GM18511 (cell line): ENCODE measurements around the gene TBX6.

Experiments
- ATAC-seq: cut with Tn5 transposase; IDR thresholded peaks from one replicate; pipeline ENCODE4 v1.9.1; 2021; ENCODE audit warnings: mild to moderate bottlenecking, moderate library complexity; ENCODE audit not compliant: unreplicated experiment

The TBX6 gene

DNA sequence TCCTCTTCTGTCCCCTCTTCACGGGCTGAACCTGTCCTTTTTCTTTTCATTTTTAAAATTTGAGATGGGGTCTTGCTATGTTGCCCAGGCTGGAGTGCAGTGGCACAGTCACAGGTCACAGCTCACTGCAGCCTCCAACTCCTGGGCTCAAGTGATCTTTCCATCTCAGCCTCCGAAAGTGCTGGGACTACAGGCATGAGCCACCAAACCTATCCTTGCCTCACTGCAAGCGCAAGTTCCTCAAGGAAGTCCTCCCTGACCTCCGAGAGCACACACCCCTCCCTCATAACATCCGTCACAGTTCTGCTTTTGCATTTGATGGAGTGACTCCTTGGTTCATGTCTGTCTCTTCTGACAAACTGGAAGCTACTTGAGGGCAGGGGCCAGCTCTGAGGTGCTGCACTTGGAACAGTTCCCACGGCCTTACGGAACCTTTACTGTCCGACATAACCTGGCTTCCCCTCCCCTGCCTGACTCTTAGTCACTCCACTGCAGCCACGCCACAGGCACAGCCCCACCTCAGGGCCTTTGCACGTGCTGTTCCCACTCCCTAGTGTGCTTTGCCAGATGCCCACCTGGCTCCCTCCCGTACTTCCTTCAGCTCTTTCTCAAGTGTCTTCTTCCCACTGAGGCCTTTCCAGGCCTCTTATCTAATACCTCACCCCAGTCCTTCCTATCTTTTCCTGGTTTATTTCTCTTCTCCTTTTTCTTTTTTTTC lies 4.4 kb downstream of the TBX6 start:
- no peak for ATAC-seq

DNA sequence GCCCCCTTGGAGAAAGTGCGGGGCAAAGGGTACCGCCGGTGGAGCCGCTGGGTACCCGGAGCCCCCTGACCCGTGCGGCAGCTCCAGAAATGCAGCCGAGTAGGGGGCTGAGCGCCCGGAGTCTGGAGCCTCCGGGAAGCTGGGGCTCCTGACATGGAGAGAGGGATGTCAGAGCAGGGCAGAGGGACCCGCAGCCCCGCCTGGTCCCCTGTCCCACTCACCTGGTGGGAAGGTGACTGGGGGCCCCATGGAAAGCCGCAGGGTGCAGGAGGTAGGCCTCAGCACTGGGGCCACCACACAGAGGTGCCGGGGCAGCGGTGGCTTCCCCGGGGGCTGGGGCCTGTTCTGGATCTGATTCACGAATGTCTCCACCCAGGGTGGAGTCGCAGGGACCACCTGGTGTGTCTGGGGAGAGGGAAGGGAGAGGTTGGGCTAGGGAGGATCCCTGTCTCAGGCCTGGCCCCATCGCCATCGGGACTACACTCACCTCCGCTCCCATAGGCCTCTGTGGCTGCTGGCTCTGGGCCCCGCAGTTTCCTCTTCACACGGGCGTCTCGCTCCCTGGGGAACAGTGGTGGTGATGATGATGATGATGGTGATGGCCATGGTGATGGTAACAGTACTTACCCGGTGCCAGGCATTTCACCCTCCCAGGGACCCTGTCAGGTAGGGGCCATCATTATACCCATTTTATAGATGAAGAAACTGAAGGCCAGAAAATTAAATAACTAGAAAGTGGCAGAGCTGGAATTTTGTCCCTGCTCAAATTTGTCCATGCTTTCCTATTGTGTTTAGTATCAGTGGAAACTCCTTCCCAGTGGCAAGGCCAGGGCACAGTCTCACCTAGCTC lies 5.2 kb downstream of the TBX6 start:
- no peak for ATAC-seq

DNA sequence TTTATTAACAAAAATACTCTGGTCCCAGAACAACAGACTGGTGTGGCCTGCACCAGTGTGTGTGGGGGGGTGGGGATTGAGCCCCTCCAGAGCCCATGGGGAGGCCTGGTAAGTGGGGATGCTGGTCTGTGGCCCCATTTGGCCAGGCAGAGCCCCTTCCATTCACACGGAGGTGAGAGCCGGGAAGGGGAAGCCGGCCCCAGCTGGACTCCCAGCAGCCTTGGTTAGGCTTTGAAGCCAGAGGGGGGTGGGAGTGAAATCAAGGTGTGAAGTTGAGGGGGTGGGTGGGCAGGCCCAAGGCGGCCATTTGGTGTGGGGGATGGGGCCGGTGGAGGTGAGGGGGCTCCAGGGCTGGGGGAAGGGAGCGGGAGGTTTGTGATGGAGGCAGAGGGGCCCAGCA lies 5.9 kb downstream of the TBX6 start:
- no peak for ATAC-seq

DNA sequence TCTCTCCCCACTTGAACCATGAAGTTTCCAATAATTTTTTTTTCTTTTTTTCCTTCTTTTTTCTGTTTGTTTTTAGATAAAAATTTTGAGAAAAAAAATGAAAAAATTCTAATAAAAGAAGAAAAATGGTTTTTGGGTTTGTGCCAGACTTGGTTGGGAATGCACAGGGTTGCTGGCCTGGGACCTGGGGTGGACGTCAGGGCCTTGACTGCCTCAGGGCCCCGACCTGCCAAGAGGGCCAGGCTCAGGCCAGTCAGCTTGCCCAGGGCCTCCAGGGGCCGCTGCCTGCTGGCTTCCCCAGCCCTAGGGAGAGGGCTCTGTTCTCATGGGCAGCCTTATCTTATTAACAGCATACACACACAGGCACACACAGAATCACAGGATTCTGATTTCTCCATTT lies 6.5 kb downstream of the TBX6 start:
- ATAC-seq, result no peak

DNA sequence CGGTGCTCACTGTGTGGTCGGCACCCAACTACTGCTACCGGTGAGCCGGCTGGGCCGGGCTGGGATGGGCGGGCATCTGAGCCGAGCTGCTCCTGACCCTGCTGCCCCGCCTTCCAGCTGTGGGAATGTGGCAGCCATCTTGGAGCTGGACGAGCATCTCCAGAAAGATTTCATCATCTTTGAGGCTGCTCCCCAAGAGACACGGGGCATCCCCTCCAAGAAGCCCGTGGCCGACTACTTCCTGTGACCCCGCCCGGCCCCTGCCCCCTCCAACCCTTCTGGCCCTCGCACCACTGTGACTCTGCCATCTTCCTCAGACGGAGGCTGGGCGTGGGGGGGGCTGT lies 6.9 kb downstream of the TBX6 start:
- no peak for ATAC-seq

DNA sequence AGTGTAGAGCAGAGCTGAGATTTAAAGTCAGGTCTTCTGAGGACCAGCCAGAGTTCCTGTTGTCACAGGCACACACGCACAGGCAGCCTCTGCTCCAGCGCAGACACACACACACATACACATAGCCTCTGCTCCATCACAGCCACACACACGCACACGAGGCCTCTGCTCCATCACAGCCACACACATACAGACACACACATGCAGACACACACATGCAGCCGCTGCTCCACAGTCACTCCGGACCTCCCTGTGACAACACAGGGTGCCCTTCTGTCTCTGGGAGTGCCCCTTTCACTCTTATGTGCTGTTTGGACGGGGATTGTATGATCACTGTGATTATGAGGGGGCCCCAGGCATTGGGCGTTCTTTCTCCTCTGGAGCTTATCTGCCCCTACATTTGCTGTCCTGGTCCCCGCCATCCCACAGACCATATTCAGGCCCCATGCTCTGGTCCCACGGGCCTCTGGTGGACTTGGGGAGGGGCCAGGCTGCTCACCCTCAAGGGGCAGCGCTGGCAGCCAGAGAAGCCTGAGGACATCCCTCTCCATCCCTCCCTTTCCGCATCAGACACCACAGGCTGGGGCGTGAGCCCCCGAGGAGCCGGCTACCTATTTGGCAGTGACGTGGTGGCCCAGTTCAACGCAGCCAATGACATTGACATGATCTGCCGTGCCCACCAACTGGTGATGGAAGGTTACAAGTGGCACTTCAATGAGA lies 7.5 kb downstream of the TBX6 start:
- ATAC-seq, result no peak

DNA sequence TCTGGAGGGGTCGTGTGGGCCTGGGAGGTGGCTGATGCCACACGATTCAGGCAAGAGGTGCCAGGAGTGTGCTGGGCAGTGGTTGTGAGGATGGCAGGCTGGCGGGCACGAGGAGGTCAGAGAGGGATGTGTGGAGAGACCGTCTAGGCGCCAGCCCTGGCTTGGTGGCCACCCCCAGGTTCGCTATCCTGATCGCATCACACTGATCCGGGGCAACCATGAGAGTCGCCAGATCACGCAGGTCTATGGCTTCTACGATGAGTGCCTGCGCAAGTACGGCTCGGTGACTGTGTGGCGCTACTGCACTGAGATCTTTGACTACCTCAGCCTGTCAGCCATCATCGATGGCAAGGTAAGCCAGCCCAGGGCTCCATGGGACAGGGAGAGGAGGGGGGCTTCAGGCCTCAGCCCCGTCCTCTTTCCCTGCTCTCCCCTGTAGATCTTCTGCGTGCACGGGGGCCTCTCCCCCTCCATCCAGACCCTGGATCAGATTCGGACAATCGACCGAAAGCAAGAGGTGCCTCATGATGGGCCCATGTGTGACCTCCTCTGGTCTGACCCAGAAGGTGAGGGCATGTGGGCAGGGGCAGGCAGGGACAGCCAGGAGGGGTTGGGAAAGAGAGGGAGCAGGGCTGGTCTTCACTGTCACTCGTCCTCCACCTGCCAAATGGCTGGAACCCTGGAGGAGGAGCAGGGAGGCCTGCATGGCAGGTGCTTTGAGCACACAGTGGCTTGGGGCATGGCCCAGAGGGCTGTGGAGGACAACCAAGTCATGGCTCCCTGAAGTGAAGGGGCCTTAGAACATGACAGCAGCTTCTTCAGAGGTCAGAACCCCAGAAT lies 8.3 kb downstream of the TBX6 start:
- ATAC-seq, result no peak

DNA sequence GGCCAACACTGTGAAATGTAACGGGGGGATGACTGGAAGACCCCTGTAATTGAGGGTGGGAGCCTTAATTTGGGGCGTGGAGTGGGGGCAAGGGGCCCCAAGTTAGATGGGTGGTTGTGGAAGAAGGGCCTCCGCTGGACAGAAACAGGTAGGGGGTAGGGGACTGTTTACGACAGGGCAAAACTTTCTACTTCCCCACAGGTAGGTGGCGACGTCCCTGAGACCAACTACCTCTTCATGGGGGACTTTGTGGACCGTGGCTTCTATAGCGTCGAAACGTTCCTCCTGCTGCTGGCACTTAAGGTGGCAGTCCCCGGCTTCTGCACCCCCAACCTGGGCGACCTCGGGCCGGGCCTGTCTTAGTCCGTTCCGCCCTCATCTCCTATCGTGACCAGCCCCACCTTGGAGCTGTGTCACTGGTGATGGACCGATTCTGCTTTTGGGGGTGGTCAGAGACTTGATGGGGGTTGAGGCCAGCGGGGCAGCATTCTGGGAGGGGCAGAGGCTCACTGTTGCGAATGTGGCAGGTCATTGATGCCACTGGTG lies 9.1 kb downstream of the TBX6 start:
- no peak for ATAC-seq

DNA sequence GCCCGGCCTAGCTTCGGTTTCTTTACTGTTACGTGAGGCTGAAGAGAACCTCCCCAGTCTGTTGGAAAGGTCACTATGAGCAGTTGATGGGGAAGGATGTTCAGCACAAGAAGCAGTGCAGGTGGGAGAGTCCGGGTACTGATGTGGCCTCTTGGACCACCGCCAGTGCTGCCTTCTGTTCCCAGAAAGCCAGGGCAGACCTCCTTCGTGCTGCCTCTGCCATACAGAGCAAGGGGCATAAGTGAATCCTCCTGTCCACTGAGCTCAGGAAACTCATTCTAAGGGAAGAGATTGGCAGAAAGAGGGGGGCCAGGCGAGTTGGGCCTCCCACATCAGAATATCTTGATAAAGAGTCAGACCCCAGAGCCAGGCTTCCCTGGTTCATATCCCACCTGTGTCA lies 12.2 kb downstream of the TBX6 start:
- no peak for ATAC-seq

DNA sequence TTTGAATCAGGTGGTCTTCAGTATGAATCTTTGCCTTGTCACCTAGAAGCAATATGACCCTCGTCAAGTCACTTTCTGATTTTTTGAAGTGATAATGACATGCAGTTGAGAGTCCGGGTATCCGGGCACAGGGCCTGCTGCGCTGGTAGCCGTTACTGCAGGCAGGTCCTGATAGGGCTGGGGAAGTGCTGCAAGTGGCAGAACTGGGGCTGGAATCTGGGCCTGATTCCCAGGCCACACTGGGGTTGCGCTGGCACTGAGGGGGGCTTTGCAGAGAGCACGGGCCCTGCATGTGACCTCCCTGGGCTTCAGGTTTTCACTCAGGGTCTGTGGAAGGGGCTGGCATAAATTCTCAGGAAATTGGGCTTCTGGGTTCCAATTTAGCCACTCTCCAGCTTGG lies 13.0 kb downstream of the TBX6 start:
- ATAC-seq, result no peak

DNA sequence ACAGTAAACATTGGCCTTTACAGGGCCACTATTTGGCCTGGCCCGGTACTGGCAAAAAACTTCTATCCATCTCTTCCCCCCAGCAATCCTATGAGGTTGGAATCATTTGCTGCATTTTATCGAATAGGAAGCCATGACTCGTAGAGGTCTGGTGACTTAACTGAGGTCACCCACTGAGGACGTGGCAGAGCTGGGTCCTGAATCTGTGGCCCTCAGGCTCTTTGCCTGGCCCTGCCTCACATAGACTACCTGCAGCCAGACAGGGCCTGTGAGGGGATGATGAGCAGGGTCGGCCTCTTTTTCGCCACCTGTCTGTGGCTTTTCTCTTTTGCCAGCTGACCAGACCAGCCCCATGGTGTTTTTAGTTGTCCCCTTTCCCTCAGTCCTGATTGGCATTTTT lies 14.1 kb downstream of the TBX6 start:
- no peak for ATAC-seq

DNA sequence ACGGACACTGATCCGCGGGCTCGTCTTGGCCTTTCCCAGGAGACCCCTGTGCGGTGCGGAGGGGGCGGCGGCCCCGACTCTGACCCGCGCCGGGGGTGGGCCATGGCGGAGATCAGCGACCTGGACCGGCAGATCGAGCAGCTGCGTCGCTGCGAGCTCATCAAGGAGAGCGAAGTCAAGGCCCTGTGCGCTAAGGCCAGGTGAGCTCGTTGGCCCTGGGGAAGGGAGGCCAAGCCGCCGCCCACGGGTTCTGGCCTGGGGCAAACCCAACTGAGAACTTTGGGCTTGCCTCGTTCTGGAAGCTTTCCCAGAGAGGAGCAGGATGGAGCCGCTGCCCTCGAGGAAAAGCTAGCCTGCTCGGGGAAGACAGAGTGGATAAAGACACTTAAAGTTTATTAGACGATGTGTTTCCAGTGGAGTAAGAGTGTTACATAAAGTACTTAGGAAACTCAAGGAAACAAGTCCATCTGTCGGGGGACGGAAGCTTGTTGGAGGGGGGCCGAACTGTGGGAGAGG lies 15.4 kb downstream of the TBX6 start:
- ATAC-seq, result peak; percentile 28

DNA sequence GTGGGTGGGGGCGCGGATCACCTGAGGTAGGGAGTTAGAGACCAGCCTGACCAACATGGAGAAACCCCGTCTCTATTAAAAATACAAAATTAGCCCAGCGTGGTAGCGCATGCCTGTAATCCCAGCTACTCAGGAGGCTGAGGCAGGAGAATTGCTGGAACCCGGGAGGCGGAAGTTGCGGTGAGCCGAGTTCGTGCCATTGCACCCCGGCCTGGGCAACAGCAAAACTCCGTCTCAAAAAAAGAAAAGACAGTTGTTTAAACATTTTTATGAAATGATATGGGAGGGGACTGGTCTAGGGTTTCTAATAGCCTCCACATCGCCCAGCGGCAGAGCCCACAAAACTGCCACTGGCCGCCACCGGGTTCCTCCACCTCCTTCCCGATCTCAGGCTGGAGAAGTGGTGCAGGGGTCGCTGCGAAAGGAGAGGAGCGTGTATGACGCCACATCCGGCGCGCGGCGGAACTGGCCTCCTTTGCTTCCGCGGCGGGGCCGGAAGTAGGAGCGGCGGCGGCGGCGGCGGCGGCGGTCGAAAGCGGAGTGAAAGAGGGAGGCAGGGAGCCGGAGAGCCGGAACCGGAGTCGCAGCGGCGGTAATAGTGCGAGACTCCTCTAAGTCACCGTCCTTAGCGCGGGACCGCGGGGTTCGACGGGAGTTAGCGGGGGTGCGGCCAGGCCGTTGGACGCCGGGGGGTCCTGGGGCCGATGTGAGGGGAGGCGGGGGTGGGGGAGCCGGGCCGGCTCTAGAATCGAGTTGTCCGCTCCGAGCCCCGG lies 16.0 kb downstream of the TBX6 start, which contains the start of gene PPP4C:
Gene PPP4C (plus strand): TSS at position 492 of the 773 bp plus-strand sequence. CDS start 384 bp downstream, outside the sequence.
- ATAC-seq, result peak; percentile 83

DNA sequence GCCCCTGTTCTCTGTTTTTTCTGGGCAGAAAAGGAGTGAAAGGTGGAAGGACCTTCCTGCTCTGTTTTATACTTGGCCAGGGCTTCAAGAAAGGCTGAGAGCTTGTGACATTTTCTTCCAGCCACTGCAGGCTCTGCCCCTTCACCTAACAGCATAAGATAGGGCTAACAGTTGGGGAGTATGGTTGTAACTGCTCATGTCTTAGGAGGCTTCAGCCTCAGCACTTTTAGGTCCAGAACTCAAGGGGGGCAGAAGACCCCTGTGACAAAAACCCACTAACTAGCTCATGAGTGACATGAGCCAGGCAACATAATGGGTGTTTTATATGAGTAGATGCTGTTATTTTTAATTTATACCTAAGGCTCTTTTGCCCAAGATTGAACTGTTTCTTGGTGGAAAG lies 21.2 kb downstream of the TBX6 start:
- ATAC-seq, result no peak

DNA sequence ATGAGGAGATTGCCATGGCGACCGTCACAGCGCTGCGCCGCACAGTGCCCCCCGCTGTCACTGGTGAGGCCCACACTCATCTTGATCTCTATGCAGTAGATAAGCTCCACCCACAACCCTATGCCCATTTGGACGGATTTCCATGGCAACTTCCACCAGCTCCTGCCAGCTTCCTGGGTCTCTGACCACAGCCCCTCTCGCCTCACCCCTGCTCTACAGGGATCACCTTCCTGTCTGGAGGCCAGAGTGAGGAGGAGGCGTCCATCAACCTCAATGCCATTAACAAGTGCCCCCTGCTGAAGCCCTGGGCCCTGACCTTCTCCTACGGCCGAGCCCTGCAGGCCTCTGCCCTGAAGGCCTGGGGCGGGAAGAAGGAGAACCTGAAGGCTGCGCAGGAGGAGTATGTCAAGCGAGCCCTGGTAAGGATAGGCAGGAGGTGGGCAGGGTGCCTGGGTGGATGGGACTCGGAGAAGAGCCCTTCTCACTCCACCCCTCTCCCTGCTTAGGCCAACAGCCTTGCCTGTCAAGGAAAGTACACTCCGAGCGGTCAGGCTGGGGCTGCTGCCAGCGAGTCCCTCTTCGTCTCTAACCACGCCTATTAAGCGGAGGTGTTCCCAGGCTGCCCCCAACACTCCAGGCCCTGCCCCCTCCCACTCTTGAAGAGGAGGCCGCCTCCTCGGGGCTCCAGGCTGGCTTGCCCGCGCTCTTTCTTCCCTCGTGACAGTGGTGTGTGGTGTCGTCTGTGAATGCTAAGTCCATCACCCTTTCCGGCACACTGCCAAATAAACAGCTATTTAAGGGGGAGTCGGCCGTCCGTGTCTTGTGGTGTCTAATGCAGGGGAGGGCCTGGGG lies 21.9 kb downstream of the TBX6 start:
- ATAC-seq, result no peak

DNA sequence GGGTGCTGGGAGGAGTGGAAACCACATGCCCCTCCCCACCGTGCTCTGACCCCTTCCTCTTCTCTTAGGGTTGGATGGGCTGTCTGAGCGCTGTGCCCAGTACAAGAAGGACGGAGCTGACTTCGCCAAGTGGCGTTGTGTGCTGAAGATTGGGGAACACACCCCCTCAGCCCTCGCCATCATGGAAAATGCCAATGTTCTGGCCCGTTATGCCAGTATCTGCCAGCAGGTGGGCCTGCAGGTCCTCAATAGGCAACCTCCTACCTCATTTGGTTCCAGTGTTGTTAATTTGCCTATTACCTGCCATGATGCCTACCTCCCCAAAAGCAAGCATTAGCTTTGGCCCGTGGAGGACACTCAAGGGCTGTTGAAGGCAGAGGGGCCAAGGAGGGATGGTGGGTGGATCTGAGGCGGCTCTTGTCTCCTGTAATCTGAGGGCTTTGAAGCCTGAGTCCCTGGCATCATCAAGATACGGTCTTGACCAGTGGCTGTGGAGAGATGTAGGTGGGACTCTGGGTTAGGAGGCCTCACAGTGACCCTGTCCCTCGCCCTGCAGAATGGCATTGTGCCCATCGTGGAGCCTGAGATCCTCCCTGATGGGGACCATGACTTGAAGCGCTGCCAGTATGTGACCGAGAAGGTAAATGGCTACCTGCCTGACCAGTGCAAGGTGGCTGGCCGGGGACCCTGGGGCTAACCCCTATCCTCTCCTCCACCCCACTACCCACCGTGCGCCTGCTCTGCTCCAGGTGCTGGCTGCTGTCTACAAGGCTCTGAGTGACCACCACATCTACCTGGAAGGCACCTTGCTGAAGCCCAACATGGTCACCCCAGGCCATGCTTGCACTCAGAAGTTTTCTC lies 22.7 kb downstream of the TBX6 start:
- ATAC-seq, result no peak

DNA sequence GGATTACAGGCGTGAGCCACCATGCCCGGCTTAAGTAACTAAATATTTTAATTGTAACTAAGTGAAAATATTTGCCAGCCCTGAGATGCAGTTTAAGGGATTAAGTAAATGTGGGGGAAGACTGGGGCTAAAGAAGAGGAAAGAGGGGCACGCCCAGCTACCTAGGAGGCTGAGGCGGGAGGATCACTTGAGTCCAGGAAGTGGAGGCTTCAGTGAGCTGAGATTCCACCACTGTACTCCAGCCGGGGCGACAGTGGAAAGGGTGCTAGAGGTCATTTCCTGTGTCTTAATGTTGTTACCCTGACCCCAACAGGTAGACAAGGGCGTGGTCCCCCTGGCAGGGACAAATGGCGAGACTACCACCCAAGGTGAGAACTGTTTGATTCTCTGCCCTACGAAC lies 23.4 kb downstream of the TBX6 start:
- ATAC-seq, result no peak

DNA sequence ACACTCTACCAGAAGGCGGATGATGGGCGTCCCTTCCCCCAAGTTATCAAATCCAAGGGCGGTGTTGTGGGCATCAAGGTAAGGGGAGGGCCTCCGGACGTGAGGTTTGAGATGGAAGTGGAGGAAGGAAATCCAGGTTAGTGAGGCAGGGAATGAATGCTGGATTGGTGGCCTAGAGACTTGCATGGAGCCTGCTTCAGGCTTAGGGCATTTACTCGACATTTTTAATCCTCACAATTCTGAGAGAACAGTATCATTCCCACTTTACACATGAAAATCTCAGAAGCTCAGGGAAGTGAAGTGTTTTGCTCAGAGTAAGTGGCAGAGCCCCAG lies 24.2 kb downstream of the TBX6 start:
- no peak for ATAC-seq
